ENCODE data around the gene CBL.

CBL gene

GRCh38 chr11:119277660-119278059, 71.5 kb downstream of the CBL start:
- no peak for DNase-seq

- no peak for DNase-seq
Measured at GRCh38 chr11:119282495-119282894, 76.4 kb downstream of the CBL start.

- peak; percentile 0 for DNase-seq
Measured at GRCh38 chr11:119284344-119285157, 78.4 kb downstream of the CBL start.

- no peak for DNase-seq
Measured at GRCh38 chr11:119285431-119285830, 79.3 kb downstream of the CBL start.

- no peak for DNase-seq
Measured at GRCh38 chr11:119288219-119288618, 82.1 kb downstream of the CBL start.

- DNase-seq = no peak
Measured at GRCh38 chr11:119290894-119291497, 84.9 kb downstream of the CBL start.

GRCh38 chr11:119293461-119293860, 87.3 kb downstream of the CBL start:
- DNase-seq = no peak

GRCh38 chr11:119295178-119295577, 89.0 kb downstream of the CBL start:
- DNase-seq = no peak

- no peak for DNase-seq
Measured at GRCh38 chr11:119297938-119298337, 91.8 kb downstream of the CBL start.

- DNase-seq = no peak
Measured at GRCh38 chr11:119298726-119299125, 92.6 kb downstream of the CBL start.

- no peak for DNase-seq
Measured at GRCh38 chr11:119299416-119299815, 93.3 kb downstream of the CBL start.

GRCh38 chr11:119300198-119300964, 94.2 kb downstream of the CBL start:
- no peak for DNase-seq

- DNase-seq = no peak
Measured at GRCh38 chr11:119303227-119303718, 97.1 kb downstream of the CBL start.

GRCh38 chr11:119305556-119306372, 99.6 kb downstream of the CBL start:
- no peak for DNase-seq

- no peak for DNase-seq
Measured at GRCh38 chr11:119306373-119306890, 100.3 kb downstream of the CBL start.

GRCh38 chr11:119307219-119307618, 101.1 kb downstream of the CBL start:
- no peak for DNase-seq

- DNase-seq = no peak
Measured at GRCh38 chr11:119307974-119308373, 101.8 kb downstream of the CBL start.

- no peak for DNase-seq
Measured at GRCh38 chr11:119309411-119309810, 103.3 kb downstream of the CBL start.

GRCh38 chr11:119309953-119310681, 104.0 kb downstream of the CBL start:
- no peak for DNase-seq

- DNase-seq = no peak
Measured at GRCh38 chr11:119310682-119311052, 104.5 kb downstream of the CBL start.

GRCh38 chr11:119314726-119315125, 108.6 kb downstream of the CBL start:
- no peak for DNase-seq
